Neural progenitor cell (in vitro differentiated cells): ENCODE data around the gene DRAXIN. TPM values are rescaled to one million over a fixed set of nuclear protein-coding genes. Genes with fewer than 3 reads are reported as not detected.

Experiments used
- DNase-seq: peaks from one replicate; pipeline ENCODE4 v3.0.0-alpha.2; 2016; ENCODE audit warnings: low spot score
- H2AFZ ChIP-seq: fragments of 200-600 bp; sonication (generic); replicated peaks from 2 replicates; pipeline ENCODE4 v1.6.1; 2016; ENCODE audit warnings: antibody characterized with exemption
- H3F3A ChIP-seq: fragments of 200-600 bp; sonication (generic); 2 replicates; pipeline ENCODE4 v1.6.1; 2016; ENCODE audit warnings: antibody characterized with exemption, low read depth
- H3K27ac ChIP-seq: fragments of 200-600 bp; sonication (generic); 2 replicates; pipeline ENCODE4 v1.5.1; 2016; ENCODE audit warnings: mild to moderate bottlenecking
- H3K27me3 ChIP-seq: fragments of 200-600 bp; sonication (generic); 2 replicates; pipeline ENCODE4 v1.6.1; 2016; ENCODE audit warnings: mild to moderate bottlenecking, moderate library complexity
- H3K36me3 ChIP-seq: fragments of 200-600 bp; sonication (generic); 2 replicates; pipeline ENCODE4 v1.5.1; 2016
- H3K4me1 ChIP-seq: fragments of 200-600 bp; sonication (generic); 2 replicates; pipeline ENCODE4 v1.6.1; 2016; ENCODE audit warnings: mixed run types
- H3K4me2 ChIP-seq: fragments of 200-600 bp; sonication (generic); 2 replicates; pipeline ENCODE4 v1.6.1; 2016
- H3K4me3 ChIP-seq: fragments of 200-600 bp; sonication (generic); 2 replicates; pipeline ENCODE4 v1.5.1; 2016
- H3K79me2 ChIP-seq: fragments of 200-600 bp; sonication (generic); 2 replicates; pipeline ENCODE4 v1.6.1; 2016; ENCODE audit warnings: low read depth
- H3K9ac ChIP-seq: fragments of 200-600 bp; sonication (generic); 2 replicates; pipeline ENCODE4 v1.6.1; 2016
- H3K9me3 ChIP-seq: fragments of 200-600 bp; sonication (generic); 2 replicates; pipeline ENCODE4 v1.5.1; 2016; ENCODE audit warnings: low read depth
- H4K20me1 ChIP-seq: fragments of 200-600 bp; sonication (generic); 2 replicates; pipeline ENCODE4 v1.6.1; 2016; ENCODE audit warnings: low read depth
- H3K27ac Mint-ChIP-seq: 3 replicates; pipeline ENCODE4 v1.8.0; 2021; ENCODE audit warnings: mixed read lengths
- H3K27me3 Mint-ChIP-seq: 2 replicates; pipeline ENCODE4 v1.8.0; 2022; ENCODE audit warnings: low read depth, mild to moderate bottlenecking, inconsistent platforms, moderate library complexity, mixed read lengths; ENCODE audit not compliant: insufficient read depth
- H3K36me3 Mint-ChIP-seq: 3 replicates; pipeline ENCODE4 v1.8.0; 2021; ENCODE audit warnings: mixed read lengths
- H3K4me1 Mint-ChIP-seq: 3 replicates; pipeline ENCODE4 v1.8.0; 2021; ENCODE audit warnings: mixed read lengths
- H3K4me3 Mint-ChIP-seq: 3 replicates; pipeline ENCODE4 v1.8.0; 2021; ENCODE audit warnings: mild to moderate bottlenecking, moderate library complexity, mixed read lengths
- H3K9me3 Mint-ChIP-seq: 3 replicates; pipeline ENCODE4 v1.8.0; 2020; ENCODE audit warnings: mixed read lengths
- CTCF ChIP-seq: fragments of 200-600 bp; sonication (generic); IDR thresholded peaks from 2 replicates; pipeline ENCODE4 v1.5.1; 2017; ENCODE audit warnings: antibody characterized with exemption, mild to moderate bottlenecking
- EZH2 ChIP-seq: fragments of 200-600 bp; sonication (generic); IDR thresholded peaks from 2 replicates; pipeline ENCODE4 v1.6.1; 2017; ENCODE audit warnings: antibody characterized with exemption, mild to moderate bottlenecking, moderate library complexity
- EZH2phosphoT487 ChIP-seq: fragments of 200-600 bp; sonication (generic); IDR thresholded peaks from 2 replicates; pipeline ENCODE4 v1.6.1; 2017; ENCODE audit warnings: antibody characterized with exemption
- total RNA-seq: library from RNA; depleted of rRNA; stranded (reverse); fragments of >200 nt; gene quantifications from 2 replicates; pipeline ENCODE4 v1.2.3, GENCODE V29; 2015; ENCODE audit warnings: low replicate concordance

Gene DRAXIN
- total RNA-seq, 1 donor from 2014 or later: 27.1 TPM

- H3K4me3 Mint-ChIP-seq: no peak overlapping the region
- H3K27me3 Mint-ChIP-seq: peaks cover 15% of the 10 kb centered on the region
- H3K9me3 Mint-ChIP-seq: no peaks in the 10 kb centered on the region
- no peak overlapping the region for H3K9ac ChIP-seq
- H3K36me3 Mint-ChIP-seq: peaks cover 3% of the 10 kb centered on the region
- no peak for DNase-seq
- no peak overlapping the region for H3K27ac ChIP-seq
- no peaks in the 10 kb centered on the region for H3K79me2 ChIP-seq
- H3K27me3 ChIP-seq: peaks cover 29% of the 10 kb centered on the region
- no peak overlapping the region for H3K4me2 ChIP-seq
- peaks cover 11% of the 10 kb centered on the region for H4K20me1 ChIP-seq
- TF ChIP-seq EZH2phosphoT487 (no peak), CTCF (no peak), EZH2 (no peak)
- peaks cover 7% of the 10 kb centered on the region for H3K4me1 ChIP-seq
- H3K4me1 Mint-ChIP-seq: peaks cover 13% of the 10 kb centered on the region
- H3K9me3 ChIP-seq: no peaks in the 10 kb centered on the region
- H3F3A ChIP-seq: peaks cover 17% of the 10 kb centered on the region
- no peak overlapping the region for H3K4me3 ChIP-seq
- H2AFZ ChIP-seq: no peak overlapping the region
- H3K27ac Mint-ChIP-seq: no peak overlapping the region
- H3K36me3 ChIP-seq: no peaks in the 10 kb centered on the region
Measured at GRCh38 chr1:11659748-11660147, 31.8 kb upstream of the DRAXIN start.

GRCh38 chr1:11661103-11661502 lies 30.4 kb upstream of the DRAXIN start:
- no peak overlapping the region for H3K27ac Mint-ChIP-seq
- Histone ChIP-seq H2AFZ (no peak overlapping the region), H3K4me2 (no peak overlapping the region), H3K36me3 (no peaks in the 10 kb centered on the region), H3K27me3 (peaks cover 29% of the 10 kb centered on the region), H4K20me1 (peaks cover 11% of the 10 kb centered on the region), H3K9me3 (no peaks in the 10 kb centered on the region), H3K4me1 (no peaks in the 10 kb centered on the region), H3K9ac (no peak overlapping the region), H3F3A (peaks cover 19% of the 10 kb centered on the region), H3K27ac (no peak overlapping the region), H3K79me2 (no peaks in the 10 kb centered on the region), H3K4me3 (no peak overlapping the region)
- peaks cover 3% of the 10 kb centered on the region for H3K36me3 Mint-ChIP-seq
- peaks cover 6% of the 10 kb centered on the region for H3K4me1 Mint-ChIP-seq
- TF ChIP-seq EZH2: no peak
- TF ChIP-seq EZH2phosphoT487: no peak
- TF ChIP-seq CTCF: no peak
- H3K27me3 Mint-ChIP-seq: peaks cover 19% of the 10 kb centered on the region
- DNase-seq: no peak
- H3K9me3 Mint-ChIP-seq: no peaks in the 10 kb centered on the region
- no peak overlapping the region for H3K4me3 Mint-ChIP-seq

- H3K9ac ChIP-seq: no peak overlapping the region
- H2AFZ ChIP-seq: no peak overlapping the region
- H3K4me3 Mint-ChIP-seq: peak overlapping the region; percentile 76
- H4K20me1 ChIP-seq: peaks cover 11% of the 10 kb centered on the region
- no peaks in the 10 kb centered on the region for H3K4me1 ChIP-seq
- H3K4me2 ChIP-seq: peak overlapping the region; percentile 88
- TF ChIP-seq EZH2phosphoT487 (no peak), EZH2 (peak; percentile 20), CTCF (no peak)
- H3K4me1 Mint-ChIP-seq: peaks cover 11% of the 10 kb centered on the region
- H3K27me3 ChIP-seq: peaks cover 29% of the 10 kb centered on the region
- DNase-seq: peak; percentile 63
- H3K9me3 Mint-ChIP-seq: no peaks in the 10 kb centered on the region
- H3K79me2 ChIP-seq: no peaks in the 10 kb centered on the region
- peaks cover 18% of the 10 kb centered on the region for H3K27me3 Mint-ChIP-seq
- H3K27ac Mint-ChIP-seq: no peak overlapping the region
- H3K36me3 ChIP-seq: no peaks in the 10 kb centered on the region
- H3F3A ChIP-seq: peaks cover 15% of the 10 kb centered on the region
- H3K27ac ChIP-seq: no peak overlapping the region
- peak overlapping the region; percentile 53 for H3K4me3 ChIP-seq
- H3K9me3 ChIP-seq: no peaks in the 10 kb centered on the region
- peaks cover 3% of the 10 kb centered on the region for H3K36me3 Mint-ChIP-seq
Measured at GRCh38 chr1:11664336-11665065, 27.0 kb upstream of the DRAXIN start.
